Measurements from ENCODE around the gene SEC16A.

SEC16A gene

DNA sequence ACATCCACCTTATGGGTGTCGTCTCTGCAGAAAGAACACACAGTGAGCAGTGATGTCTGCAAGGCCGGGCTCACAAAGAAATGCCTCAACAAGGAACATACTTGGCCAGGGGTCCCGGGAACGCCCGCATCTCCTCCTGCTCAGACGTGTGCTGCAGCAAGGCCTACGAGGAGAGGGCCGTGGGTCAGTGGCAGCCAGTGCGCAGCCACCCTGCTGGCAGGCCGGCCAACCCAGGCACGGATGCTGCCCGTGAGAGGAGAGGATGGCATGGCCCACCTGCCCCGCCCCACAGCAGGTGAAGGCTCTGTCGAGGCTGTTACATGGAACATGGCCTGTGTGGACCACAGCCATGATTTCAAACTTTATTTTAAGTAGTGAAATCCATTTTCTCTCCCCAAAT is 19.3 kb downstream of the SEC16A start:
- DNase-seq (ENCODE audit: low read depth) = no peak

DNA sequence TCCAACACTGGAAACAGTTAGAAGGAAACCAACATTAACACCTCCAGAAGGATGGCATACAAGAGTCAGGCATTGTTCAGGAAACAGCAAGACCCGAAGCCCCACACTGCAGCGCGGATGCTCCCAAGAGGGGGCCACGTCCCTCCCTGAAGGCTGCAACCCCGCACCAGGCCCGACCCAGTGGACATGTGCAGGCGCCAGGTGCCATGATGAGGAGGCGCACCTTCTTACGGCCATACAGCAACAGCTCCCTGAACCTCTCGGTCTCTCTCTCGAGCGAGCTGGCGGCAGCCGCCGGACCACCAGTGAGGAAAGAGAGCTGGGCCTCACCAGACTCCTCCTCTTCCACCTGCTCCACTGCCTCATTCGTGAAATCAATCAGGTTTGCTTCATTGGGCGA is 20.2 kb downstream of the SEC16A start:
- DNase-seq (ENCODE audit: low read depth) = no peak

DNA sequence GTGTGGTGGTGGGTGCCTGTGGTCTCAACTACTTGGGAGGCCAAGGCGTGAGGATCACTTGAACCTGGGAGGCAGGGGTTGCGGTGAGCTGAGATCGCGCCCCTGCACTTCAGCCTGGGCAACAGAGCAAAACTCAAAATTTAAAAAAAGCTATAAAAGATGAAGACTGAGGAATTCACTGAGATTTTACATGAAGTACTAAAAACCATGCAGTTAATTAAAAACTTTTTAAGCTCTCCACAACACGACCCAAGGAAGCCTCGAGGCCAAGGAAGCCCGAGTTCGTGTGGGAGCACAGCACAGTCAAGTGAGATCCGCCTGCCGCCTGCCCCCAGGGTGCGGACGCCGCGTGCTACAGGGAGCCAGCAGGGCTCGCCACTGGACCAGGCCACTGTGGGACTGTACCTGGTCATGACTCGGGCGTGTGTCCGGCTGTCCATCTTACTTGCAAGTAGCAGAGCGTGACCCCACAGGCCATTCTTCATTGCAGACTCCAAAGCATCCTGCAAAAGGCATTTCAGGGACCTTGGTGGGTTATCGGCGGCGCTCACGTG is 22.0 kb downstream of the SEC16A start:
- DNase-seq (ENCODE audit: low read depth) = no peak

DNA sequence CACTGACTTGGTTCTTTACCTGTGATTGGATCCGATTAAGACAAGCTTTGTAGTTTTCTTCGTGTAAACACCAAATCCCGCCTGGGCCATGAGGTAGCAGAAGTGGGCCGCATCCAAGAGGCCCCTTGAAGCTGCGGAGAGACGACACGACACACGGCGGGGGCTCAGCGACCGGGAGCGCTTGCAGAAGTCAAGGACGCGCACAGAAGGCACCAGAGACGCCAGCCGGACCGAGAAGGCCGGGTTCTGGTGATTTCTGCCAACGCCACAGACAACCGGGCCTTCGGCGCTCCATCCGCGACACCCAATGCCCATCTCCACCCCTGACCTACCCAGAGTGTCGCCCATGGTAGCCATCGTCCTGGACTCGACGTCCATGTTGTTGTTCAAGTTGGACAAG is 23.4 kb downstream of the SEC16A start:
- DNase-seq (ENCODE audit: low read depth) = no peak

DNA sequence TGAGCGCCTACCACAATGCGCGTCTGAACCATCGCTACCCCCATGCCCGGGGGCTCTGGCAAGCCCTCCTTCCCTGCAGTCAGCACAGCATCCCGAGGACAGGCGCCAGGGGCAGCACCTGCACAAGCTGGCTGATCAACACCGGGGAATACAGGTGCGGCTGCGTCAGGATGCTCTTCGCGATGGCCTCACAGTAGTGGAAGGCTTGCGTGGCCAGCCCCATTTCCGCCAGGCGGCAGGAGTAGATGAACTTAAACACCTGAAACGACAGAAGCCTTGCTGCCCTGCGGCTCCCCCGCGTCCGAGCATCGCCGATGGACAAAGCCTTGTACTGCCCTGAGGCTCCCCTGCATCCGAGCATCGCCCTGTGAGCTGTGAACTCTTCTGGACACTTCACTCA is 25.5 kb downstream of the SEC16A start:
- no peak for DNase-seq (ENCODE audit: low read depth)

DNA sequence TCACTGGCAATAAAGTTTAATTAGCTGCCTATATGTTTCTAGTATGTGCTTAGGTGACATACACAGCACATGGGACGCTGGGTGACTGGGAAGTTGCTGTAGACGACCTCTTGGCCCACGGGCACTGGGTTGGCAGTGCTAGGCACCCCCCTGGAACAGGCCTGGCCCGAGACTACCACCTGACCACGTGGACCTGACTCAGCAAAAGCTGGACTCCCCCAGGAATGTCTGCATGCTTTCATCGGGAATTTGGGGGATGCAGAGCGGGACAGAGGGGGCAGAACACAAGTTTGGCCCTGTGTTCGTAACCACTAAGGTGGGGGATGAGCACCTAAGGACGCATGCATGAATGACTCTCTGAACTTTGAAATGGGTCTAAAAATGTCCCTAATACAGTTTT is 26.6 kb downstream of the SEC16A start:
- no peak for DNase-seq (ENCODE audit: low read depth)

DNA sequence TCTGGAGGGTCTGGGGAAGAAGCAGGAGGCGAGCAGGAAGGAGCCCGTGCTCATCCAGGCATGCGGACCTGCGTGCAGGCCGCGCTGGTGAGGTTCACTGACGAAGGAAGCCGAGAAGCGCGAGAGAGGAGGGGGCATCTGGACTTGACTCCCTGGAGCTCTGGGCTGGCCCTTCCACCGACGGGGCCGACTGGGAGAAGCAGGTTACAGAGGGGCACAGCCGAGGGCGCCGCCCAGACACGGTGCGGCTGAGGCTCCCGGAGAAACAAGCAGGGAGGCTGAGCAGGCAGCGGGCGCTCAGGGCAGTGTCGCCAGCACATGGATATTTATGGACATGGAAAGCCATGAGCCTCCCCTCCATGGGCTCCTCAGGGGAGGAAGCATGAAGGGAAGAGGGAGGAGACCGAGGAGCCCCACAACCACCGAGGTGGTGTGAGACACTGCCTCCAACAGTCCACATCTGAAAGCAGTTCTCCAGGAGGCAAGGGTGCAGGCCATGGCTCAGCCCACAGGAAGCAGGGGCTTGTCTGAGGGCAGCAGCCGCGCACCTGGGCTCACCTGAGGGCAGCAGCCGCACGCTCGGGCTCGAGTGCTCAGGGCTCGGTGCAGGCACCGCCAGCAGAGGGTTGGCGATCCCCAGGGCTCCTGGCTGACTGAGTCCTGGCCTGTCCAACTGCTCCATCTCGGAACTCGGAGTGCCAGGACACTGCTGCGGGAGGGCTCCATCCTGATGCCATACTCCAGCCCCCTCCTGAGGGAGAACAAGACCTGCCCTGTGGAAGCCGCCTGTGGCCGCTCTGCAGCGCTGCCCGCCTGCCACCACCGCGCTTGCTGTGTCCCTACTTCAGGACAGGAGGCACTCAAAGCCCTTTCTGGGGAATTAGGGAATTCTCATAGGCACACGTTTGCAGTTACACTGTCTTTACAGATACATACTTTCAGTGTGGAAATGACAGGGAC is 27.5 kb downstream of the SEC16A start:
- DNase-seq (ENCODE audit: low read depth) = no peak

DNA sequence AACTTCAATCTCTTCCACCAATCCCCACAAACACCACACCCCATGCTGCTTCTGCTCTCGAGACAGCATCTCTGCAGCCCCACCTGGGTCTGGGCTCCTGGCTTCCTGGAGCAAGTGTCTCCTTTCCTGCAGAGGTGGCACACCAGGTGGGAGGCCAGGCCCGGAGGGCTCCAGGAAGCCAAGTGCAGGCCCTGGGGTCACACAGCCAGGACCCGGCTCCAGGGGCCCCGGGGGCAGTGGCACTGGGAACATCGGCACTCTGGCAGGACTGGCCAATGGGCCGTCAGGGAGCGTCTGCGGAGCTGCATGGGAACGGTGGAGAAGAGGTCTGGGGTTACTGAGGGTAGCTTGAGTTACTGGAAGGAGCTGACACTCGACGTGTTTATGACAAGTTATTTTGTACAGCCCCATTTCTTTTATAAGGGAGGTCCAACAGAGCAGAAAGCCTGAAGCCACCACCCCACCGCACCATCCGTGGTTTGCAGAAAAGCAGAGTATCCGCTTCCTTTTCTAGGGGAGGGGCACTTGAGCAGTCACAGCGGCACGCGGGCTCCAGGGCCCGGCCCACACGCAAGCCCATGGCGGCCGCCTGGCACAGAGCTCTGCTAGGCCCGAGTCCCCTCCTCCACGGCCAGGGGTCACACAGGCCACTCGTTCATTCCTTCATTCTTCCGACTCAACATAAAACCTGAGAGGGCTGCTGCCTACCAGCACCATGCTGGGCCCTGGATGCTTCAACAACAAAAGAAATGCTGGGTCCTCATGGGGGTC is 28.6 kb downstream of the SEC16A start:
- DNase-seq (ENCODE audit: low read depth) = no peak

DNA sequence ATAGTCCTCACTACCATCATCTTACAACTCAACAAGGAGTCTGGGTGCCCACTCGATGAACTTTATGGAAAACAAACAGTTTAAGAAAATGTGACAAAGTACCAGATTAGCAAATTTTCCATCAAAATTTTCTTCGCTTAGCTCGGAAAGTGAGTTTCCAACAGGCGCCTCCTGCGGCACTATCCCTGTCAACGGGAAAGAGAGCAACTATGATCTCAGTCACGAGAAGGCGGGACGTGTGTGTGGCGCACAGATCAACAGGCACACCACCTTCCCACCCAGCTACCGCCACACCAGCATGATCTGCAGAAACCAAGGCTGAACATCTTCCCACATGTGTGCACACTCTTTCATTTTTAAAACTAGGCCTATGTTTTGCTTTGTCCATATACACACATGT is 29.5 kb downstream of the SEC16A start:
- DNase-seq (ENCODE audit: low read depth) = no peak

DNA sequence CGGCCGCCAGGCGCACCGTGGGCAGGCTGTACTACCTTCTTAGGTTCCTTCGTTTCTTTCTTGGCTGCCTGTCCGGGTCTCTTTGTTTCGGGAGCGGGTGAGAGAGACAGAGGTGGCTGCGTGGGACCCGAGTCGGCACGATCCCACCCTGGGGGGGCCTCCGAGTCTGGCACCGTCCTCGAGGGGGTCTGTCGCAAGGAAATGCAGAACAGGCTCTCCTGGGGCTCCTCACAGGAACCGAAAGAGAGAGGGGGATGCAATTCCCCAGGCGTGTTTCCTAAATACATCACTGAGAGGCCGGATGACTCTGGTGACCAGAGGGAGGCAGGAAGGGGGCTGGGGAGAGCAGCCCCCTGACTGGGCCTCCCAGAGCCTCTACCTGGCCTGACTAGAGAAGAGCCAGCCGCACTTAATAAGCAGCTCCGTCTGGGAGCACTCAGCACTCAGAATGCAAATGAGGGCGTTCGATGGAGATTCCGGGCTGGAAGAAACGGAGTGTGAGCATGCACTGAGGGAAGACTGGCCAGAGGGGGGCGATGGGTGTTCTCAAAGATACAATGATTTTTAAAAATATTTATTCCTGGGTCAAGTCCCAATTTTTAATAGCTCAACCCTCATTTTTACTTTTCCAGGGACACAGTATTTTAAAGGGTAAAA is 31.5 kb downstream of the SEC16A start:
- no peak for DNase-seq (ENCODE audit: low read depth)

DNA sequence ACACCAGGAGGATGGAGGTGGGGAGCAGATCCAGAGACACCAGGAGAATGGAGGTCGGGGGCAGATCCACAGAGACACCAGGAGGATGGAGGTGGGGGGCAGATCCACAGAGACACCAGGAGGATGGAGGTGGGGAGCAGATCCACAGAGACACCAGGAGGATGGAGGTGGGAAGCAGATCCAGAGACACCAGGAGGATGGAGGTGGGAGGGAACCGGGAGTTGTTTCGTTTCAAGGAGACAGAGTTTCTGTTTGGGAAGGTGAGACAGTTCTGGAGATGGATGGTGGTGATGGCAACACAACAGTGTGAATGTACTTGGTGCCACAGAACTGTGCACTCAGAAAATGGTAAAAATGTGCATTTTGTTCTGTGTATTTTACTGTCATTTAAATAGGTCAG is 34.2 kb downstream of the SEC16A start:
- no peak for DNase-seq (ENCODE audit: low read depth)

DNA sequence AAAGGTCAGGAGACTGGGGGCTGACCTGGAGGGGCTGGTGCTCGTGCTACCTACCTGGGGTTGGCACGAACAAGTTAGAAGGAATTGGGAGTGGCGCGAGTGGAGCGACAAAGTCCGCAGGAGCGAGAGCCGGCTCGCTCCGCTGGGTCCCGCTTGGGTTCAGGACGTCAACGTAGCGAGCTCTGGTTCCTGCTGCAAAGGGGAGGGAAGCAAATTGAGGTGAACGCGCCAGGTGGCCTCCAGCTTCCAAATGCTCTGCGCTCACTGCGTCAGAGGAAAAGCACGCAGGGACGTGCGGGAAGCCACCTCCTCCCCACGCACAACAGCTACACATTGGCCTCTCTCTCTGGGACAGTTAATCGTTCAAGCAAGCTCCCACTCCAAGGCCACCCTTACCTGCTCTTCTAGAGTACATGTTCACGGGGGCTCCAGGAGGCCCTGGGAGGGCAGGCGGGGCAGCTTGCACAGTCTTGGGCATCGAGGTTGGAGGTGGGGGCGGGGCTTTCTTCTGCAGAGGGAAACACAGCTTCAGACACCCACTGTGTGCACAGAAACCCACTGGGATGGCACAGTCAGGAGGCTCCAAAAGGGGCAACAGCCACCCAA is 35.6 kb downstream of the SEC16A start:
- DNase-seq (ENCODE audit: low read depth) = no peak

DNA sequence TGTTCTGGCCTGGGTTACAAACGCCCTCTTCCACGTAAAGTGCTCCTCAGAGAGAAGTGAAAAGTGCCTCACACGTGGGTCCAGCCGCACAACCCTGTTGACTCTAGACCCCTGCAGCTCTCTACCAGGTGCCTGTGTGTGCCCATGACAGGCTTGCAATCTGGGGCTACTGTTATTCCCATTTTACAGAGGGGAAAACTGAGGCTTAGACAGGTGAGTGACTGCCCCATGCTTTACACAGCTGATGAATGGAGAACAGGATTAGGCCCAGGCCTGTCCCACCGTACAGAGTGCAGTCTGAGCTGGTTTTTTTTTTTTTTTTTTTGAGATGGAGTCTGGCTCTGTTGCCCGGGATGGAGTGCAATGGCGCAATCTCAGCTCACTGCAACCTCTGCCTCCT is 37.0 kb downstream of the SEC16A start:
- no peak for DNase-seq (ENCODE audit: low read depth)

DNA sequence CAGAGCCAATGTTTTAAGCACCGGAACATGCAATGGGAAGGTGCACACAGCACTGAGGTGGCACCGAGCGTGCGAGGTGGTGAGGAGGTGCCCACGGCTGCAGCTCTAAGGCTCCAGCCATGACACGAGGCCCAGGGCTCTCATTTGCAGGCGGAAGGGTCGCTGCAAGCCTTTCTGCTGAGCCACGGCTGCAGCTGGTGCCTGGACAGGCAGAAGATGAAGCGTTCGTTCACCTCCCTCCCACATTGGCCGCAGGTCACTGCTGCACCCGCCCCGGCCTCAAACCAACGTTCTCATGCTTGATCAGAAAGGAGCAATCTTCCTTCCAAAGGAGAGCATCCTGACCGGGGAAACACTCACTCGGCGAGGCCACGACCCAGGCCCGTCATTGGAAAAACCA is 38.7 kb downstream of the SEC16A start:
- DNase-seq (ENCODE audit: low read depth) = no peak

DNA sequence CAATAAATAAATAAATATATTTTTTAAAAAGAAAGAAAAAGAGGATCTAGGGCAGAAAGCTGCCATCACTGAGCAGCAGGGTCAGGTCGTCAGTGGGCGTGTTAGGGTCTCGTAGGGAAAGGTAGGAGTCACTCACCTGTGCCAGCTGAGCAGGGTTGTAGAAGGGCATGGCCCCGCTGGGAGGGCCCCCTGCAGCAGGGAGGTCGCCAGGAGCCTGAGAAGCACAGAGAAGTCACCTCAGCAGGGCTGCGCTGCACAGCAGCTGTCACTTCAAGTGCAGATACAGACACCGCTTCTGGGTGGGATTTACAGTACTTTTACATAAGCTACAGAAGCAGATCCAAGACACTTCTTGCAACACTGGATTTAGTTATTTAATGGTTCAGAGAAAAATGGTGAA is 39.2 kb downstream of the SEC16A start:
- DNase-seq (ENCODE audit: low read depth) = no peak

DNA sequence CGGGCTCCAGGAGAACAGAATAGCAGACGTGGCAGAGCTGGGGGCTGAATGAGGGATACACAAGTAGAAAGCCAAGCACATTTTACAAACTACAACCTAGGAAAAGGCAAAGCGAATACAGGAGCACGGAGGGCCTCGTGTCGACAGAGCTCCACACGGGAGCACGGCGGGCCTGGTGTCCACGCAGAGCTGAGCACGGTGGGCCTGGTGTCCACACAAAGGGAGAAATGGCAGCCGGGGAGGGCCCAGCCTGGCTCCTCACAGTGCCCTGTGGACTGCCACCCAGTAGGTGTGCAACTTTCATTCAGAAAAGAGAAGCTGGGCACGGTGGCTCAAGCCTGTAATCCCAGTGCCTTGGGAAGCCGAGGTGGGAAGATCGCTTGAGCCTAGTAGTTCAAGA is 39.8 kb downstream of the SEC16A start:
- DNase-seq (ENCODE audit: low read depth) = no peak

DNA sequence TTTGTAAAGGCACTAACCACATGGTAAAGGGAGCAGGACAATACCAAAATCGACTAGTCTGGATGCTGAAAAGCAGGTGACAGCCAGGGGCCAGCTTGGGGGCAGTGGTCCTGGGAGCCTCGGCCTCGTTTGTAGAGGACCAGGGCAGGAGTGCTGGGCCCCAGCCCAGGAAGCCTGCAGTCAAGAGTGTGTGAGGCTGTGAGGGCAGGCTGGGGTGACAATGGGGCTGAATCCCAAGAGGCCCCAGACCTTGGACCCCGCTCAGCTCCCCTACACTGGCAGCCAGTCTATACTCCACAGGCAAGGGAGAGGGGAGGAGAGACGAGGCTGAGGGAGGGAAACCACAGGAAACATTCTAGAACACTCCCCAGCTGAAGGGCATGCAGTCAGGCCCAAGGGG is 40.6 kb downstream of the SEC16A start:
- no peak for DNase-seq (ENCODE audit: low read depth)

DNA sequence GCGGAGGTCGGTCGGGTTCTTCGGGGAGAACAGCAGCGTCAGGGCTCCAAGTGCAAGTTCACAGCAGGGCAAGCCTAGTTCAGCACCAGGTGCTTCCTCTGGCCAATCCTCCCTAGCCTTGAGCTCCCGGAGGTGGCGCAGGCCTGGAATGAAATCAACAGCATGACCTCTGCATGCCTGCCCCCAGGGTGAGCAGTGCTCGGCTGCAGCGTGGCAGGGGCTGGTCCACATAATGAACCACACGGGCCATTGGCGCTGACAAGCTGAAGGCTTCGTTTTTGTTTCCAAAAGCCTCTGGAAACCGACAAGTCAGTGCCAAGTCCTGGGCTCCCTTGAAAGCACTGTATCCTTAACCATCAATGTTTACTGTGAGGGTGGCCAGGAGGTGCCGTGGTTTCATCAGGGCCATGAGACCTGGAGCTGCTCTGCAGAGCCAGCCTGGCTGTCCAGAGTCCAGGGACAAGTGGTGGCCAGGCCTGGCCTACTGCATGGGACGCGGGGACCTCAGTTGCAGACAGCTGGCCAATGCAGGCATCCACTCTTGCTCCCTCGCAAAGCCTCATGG is 41.1 kb downstream of the SEC16A start:
- no peak for DNase-seq (ENCODE audit: low read depth)

DNA sequence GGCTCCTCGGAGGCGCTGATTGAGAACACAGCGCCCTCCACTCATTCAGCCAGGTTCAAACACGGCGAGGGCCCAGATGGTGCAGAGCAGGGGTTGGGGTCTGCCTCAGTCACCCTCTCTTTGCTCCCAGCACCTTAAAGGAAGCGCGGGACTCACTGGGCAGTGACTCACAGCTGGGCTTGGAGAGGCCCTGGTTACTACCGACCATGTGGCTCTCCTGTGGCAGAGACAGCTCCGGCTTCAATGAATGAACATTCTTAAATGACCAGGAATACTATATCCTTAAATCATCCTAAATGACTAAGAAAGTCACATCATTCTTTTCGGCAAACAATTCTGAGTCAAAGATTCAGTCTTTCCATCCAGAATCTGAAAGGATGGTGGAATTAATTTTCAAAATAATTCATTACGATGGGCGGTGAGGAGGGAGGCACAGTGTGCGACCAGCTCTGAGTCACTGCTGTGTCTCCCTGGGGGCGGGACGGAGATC is 41.6 kb downstream of the SEC16A start:
- DNase-seq (ENCODE audit: low read depth) = no peak

DNA sequence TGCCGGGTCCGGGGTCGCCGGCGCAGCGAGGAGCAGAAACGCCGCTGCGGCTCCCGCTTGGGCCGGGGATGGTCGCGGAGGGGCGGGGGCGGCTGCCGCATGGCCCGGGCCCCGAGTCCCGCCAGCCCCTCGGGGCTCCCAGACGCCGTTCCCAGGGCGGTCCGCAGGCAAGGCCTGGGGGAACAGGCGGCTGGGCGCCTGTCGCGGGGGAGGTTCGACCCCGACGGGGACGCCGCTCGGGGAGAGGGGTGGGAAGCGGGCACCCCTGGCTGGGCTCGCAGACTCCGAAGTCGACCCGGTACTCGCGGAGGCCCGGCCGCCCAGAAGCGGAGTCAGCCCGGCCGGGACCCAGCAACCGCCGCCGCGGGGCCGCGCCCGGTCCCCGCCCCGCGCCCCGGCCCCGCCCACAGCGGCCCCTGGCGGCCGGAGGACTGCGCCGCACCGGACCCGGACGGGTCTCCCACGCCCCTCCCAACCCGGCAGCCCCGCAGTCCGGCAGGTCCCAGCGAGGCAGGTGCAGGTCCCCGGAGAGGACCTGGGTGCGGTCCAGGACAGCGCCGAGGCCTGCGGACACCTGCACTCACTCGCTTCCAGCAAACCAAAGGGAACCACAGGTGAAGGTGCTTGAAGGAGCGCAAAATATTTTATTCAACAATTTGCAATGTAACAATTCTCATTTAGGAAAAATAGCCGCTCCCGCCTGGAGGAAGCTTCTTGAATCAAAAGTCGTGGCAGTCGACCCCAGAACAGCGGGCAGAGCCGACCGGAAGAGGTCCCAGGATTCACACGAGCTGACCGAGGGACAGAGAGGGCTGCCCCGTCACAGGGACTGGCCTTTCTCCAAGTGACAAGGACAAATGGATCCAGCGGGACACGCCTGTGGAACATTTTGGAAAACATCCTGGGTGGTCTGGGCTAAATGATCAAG is 43.1 kb downstream of the SEC16A start, which contains the start of gene INPP5E:
Gene INPP5E (minus strand): TSS at position 365 of the 928 bp plus-strand sequence. CDS start 426 bp downstream, outside the sequence.
- peak; percentile 68 for DNase-seq (ENCODE audit: low read depth)
